ENCODE results near the gene FOXP1.

Gene FOXP1

GRCh38 chr3:70914862-70915261, 668.7 kb downstream of the FOXP1 start:
- DNase-seq (ENCODE audit: low spot score), result no peak

- no peak for DNase-seq (ENCODE audit: low spot score)
Observed at GRCh38 chr3:70911719-70912118, 671.8 kb downstream of the FOXP1 start.

- no peak for DNase-seq (ENCODE audit: low spot score)
Observed at GRCh38 chr3:70905491-70905890, 678.0 kb downstream of the FOXP1 start.
